H1 (cell line): ENCODE measurements around the gene PC. TPM values are rescaled to one million over a fixed set of nuclear protein-coding genes. Genes with fewer than 3 reads are reported as not detected.
A peak's percentile ranks its signal among the peaks of the same experiment; 100 is the strongest.

Source experiments
- CTCF ChIA-PET: fragments of 300-600 bp; sonication (Branson Sonifier 250); formaldehyde crosslinking; loops from one replicate; lab custom pipeline; 2021; ENCODE audit not compliant: partially characterized antibody; lab: Charles Lee
- POLR2A ChIA-PET: fragments of 300-600 bp; sonication (Branson Sonifier 250); formaldehyde crosslinking; loops from one replicate; lab custom pipeline; 2021; ENCODE audit warnings: inconsistent platforms; ENCODE audit not compliant: partially characterized antibody; lab: Charles Lee
- DNase-seq, 2 experiments: peaks; one replicate each; pipeline versions ENCODE4 v3.0.0 to v3.0.0-alpha.2; 2010 to 2022; ENCODE audit warnings: low spot score in 2 of 2, low read depth in 1 of 2, mixed read lengths in 1 of 2
- FAIRE-seq: peaks from 2 replicates; lab custom pipeline; 2011; peaks lifted over from hg19 to GRCh38; lab: Jason Lieb, UNC
- H2AFZ ChIP-seq: 2 replicates; pipeline ENCODE4 v1.8.1; 2012; ENCODE audit warnings: low read length, inconsistent platforms
- H2AK5ac ChIP-seq: 2 replicates; pipeline ENCODE4 v1.6.1; 2013; ENCODE audit warnings: low read depth, low read length
- H2BK120ac ChIP-seq: replicated peaks from 2 replicates; pipeline ENCODE3; 2013; ENCODE audit warnings: low read depth, low read length, inconsistent platforms
- H2BK12ac ChIP-seq: 2 replicates; pipeline ENCODE4 v1.6.1; 2013; ENCODE audit warnings: low read depth, low read length
- H2BK15ac ChIP-seq: 2 replicates; pipeline ENCODE4 v1.6.1; 2013; ENCODE audit warnings: low read length
- H2BK20ac ChIP-seq: 2 replicates; pipeline ENCODE4 v1.6.1; 2013; ENCODE audit warnings: low read length
- H2BK5ac ChIP-seq: 2 replicates; pipeline ENCODE4 v1.6.1; 2013; ENCODE audit warnings: low read depth, low read length
- H3K14ac ChIP-seq: 2 replicates; pipeline ENCODE4 v1.6.1; 2013; ENCODE audit warnings: inconsistent platforms; ENCODE audit not compliant: insufficient read length
- H3K18ac ChIP-seq: 2 replicates; pipeline ENCODE4 v1.6.1; 2013; ENCODE audit warnings: low read length; ENCODE audit errors: extremely low read depth
- H3K23ac ChIP-seq: 2 replicates; pipeline ENCODE4 v1.6.1; 2013; ENCODE audit warnings: inconsistent platforms; ENCODE audit not compliant: insufficient read length
- H3K23me2 ChIP-seq: 2 replicates; pipeline ENCODE4 v1.6.1; 2013; ENCODE audit warnings: low read depth, low read length
- H3K27ac ChIP-seq: 2 replicates; pipeline ENCODE4 v1.6.1; 2011; ENCODE audit warnings: low read depth, low read length, inconsistent platforms
- H3K27me3 ChIP-seq, 4 experiments: replicated peaks in 1 of 4; 1 replicate in 1 of 4; 2 replicates in 3 of 4; pipeline versions ENCODE4 v1.6.1 to v1.8.1; 2011 to 2013; ENCODE audit warnings: low read length in 3 of 4, mild to moderate bottlenecking in 3 of 4, inconsistent platforms in 2 of 4, mixed read lengths in 2 of 4, moderate library complexity in 1 of 4; ENCODE audit not compliant: control insufficient read depth in 3 of 4, insufficient read depth in 3 of 4; ENCODE audit errors: extremely low read depth in 1 of 4
- H3K36me3 ChIP-seq, 4 experiments: 2 replicates each; pipeline versions ENCODE4 v1.6.1 to v1.8.1; 2011 to 2013; ENCODE audit warnings: mild to moderate bottlenecking in 4 of 4, low read length in 3 of 4, moderate library complexity in 2 of 4, control low read depth in 1 of 4, inconsistent platforms in 1 of 4; ENCODE audit not compliant: insufficient read depth in 4 of 4, control insufficient read depth in 2 of 4
- H3K4ac ChIP-seq: replicated peaks from 2 replicates; pipeline ENCODE3; 2013; ENCODE audit warnings: low read length, low read depth, mixed read lengths, inconsistent platforms; ENCODE audit not compliant: insufficient read length
- H3K4me1 ChIP-seq, 4 experiments: replicated peaks in 1 of 4; 1 replicate in 1 of 4; 2 replicates in 3 of 4; pipeline versions ENCODE4 v1.6.1 to v1.8.1; 2011 to 2013; ENCODE audit warnings: low read length in 3 of 4, inconsistent platforms in 2 of 4, mixed read lengths in 1 of 4; ENCODE audit not compliant: insufficient read depth in 4 of 4, control insufficient read depth in 3 of 4
- H3K4me2 ChIP-seq, 2 experiments: 2 replicates each; pipeline versions ENCODE4 v1.6.1 to v1.8.1; 2011 to 2013; ENCODE audit warnings: low read depth in 2 of 2, low read length in 2 of 2, control low read depth in 1 of 2, inconsistent platforms in 1 of 2, mild to moderate bottlenecking in 1 of 2; ENCODE audit not compliant: insufficient read depth in 1 of 2
- H3K4me3 ChIP-seq, 4 experiments: fragments of 200-600, 300-600 bp in 1 of 4; sonication (generic), shearing (Covaris generic), sonication (Bioruptor Twin) in 1 of 4; 2 replicates each; pipeline versions ENCODE4 v1.5.1 to v1.8.1; 2011 to 2016; ENCODE audit warnings: low read length in 4 of 4, low read depth in 3 of 4, control low read depth in 2 of 4, inconsistent platforms in 2 of 4, mild to moderate bottlenecking in 2 of 4, mixed read lengths in 1 of 4, moderate library complexity in 1 of 4; ENCODE audit not compliant: insufficient read depth in 2 of 4; ENCODE audit errors: extremely low read depth in 1 of 4
- H3K56ac ChIP-seq: replicated peaks from 2 replicates; pipeline ENCODE3; 2013; ENCODE audit warnings: low read depth, mild to moderate bottlenecking, mixed read lengths, low read length, inconsistent platforms; ENCODE audit not compliant: insufficient read length
- H3K79me1 ChIP-seq: 2 replicates; pipeline ENCODE4 v1.6.1; 2013; ENCODE audit warnings: low read depth, low read length, control low read depth
- H3K79me2 ChIP-seq, 2 experiments: 2 replicates each; pipeline versions ENCODE4 v1.6.1 to v1.8.1; 2012 to 2013; ENCODE audit warnings: low read length in 2 of 2, mild to moderate bottlenecking in 2 of 2, inconsistent platforms in 1 of 2; ENCODE audit not compliant: insufficient read depth in 2 of 2, control insufficient read depth in 1 of 2
- H3K9ac ChIP-seq, 4 experiments: replicated peaks in 1 of 4; 1 replicate in 1 of 4; 2 replicates in 3 of 4; pipeline versions ENCODE4 v1.6.1 to v1.8.1; 2011 to 2013; ENCODE audit warnings: low read depth in 3 of 4, low read length in 3 of 4, control low read depth in 2 of 4, mild to moderate bottlenecking in 2 of 4, moderate library complexity in 2 of 4, inconsistent platforms in 1 of 4; ENCODE audit errors: extremely low read depth in 1 of 4
- H3K9me3 ChIP-seq, 2 experiments: 2 replicates each; pipeline versions ENCODE4 v1.6.1 to v1.8.1; 2012 to 2013; ENCODE audit warnings: mild to moderate bottlenecking in 2 of 2, moderate library complexity in 2 of 2, control low read depth in 1 of 2, inconsistent platforms in 1 of 2, low read depth in 1 of 2, low read length in 1 of 2, mixed read lengths in 1 of 2; ENCODE audit not compliant: insufficient read depth in 2 of 2
- H4K20me1 ChIP-seq, 2 experiments: replicated peaks in 1 of 2; 2 replicates each; pipeline versions ENCODE3 to v1.8.1; 2011 to 2013; ENCODE audit warnings: inconsistent platforms in 2 of 2, low read length in 2 of 2, mild to moderate bottlenecking in 1 of 2; ENCODE audit not compliant: insufficient read depth in 2 of 2, control insufficient read depth in 1 of 2
- H4K5ac ChIP-seq: 2 replicates; pipeline ENCODE4 v1.6.1; 2013; ENCODE audit warnings: low read length, low read depth, mixed read lengths, inconsistent platforms; ENCODE audit not compliant: insufficient read length
- H4K8ac ChIP-seq: 2 replicates; pipeline ENCODE4 v1.8.0; 2013; ENCODE audit warnings: mild to moderate bottlenecking, moderate library complexity, low read length, inconsistent platforms; ENCODE audit not compliant: insufficient read depth; ENCODE audit errors: extremely low read depth
- H4K91ac ChIP-seq: replicated peaks from 2 replicates; pipeline ENCODE3; 2013; ENCODE audit warnings: low read length, mixed read lengths, inconsistent platforms; ENCODE audit not compliant: insufficient read length
- BRCA1 ChIP-seq: IDR thresholded peaks from 2 replicates; pipeline ENCODE4 v1.6.1; 2012; ENCODE audit warnings: low read depth, low read length, improper control_type of control experiment
- CHD1 ChIP-seq: IDR thresholded peaks from 2 replicates; pipeline ENCODE4 v1.6.1; 2012; ENCODE audit warnings: low read depth, low read length, improper control_type of control experiment
- EGR1 ChIP-seq: IDR thresholded peaks from 2 replicates; pipeline ENCODE4 v1.6.1; 2011; ENCODE audit warnings: low read depth, low read length, borderline replicate concordance
- GABPA ChIP-seq: IDR thresholded peaks from 2 replicates; pipeline ENCODE4 v1.6.1; 2011; ENCODE audit warnings: mild to moderate bottlenecking, low read length, moderate library complexity, borderline replicate concordance; ENCODE audit not compliant: insufficient read depth
- GTF2F1 ChIP-seq: IDR thresholded peaks from 2 replicates; pipeline ENCODE4 v1.6.1; 2012; ENCODE audit warnings: low read depth, low read length, improper control_type of control experiment, borderline replicate concordance
- KDM4A ChIP-seq: IDR thresholded peaks from one replicate; pipeline ENCODE4 v1.7.1; 2012; ENCODE audit warnings: low read depth, mild to moderate bottlenecking, moderate library complexity, low read length, inconsistent platforms; ENCODE audit not compliant: severe bottlenecking
- NANOG ChIP-seq: IDR thresholded peaks from 2 replicates; pipeline ENCODE4 v1.6.1; 2011; ENCODE audit warnings: low read length, low read depth, mild to moderate bottlenecking, inconsistent platforms; ENCODE audit not compliant: insufficient read depth, poor library complexity, severe bottlenecking
- SAP30 ChIP-seq: fragments of 300-600 bp; sonication (generic); IDR thresholded peaks from 2 replicates; pipeline ENCODE4 v1.7.1; 2012; ENCODE audit warnings: low read length, moderate library complexity, mild to moderate bottlenecking, inconsistent platforms; ENCODE audit not compliant: insufficient read depth, insufficient replicate concordance
- SIX5 ChIP-seq: IDR thresholded peaks from 2 replicates; pipeline ENCODE4 v1.6.1; 2011; ENCODE audit warnings: mild to moderate bottlenecking, low read depth, low read length
- SRF ChIP-seq: IDR thresholded peaks from 2 replicates; pipeline ENCODE4 v1.6.1; 2011; ENCODE audit warnings: mild to moderate bottlenecking, low read depth, low read length, moderate library complexity
- SUZ12 ChIP-seq: fragments of 200-600 bp; sonication (generic); IDR thresholded peaks from 2 replicates; pipeline ENCODE4 v1.6.1; 2012; ENCODE audit warnings: mild to moderate bottlenecking, inconsistent platforms, low read length, moderate library complexity, mixed read lengths
- TAF7 ChIP-seq: optimal IDR thresholded peaks from 2 replicates; pipeline ENCODE3; 2011; ENCODE audit warnings: low read depth, mild to moderate bottlenecking, inconsistent platforms, low read length, moderate library complexity, borderline replicate concordance
- WGBS, 2 experiments: shearing (Covaris generic) in 1 of 2; methylation state at CpG; one replicate each; pipeline versions ENCODE4 v1.1.6 to v1.1.7; 2013 to 2015; ENCODE audit warnings: low lambda C conversion rate in 2 of 2, mixed read lengths in 2 of 2, inconsistent platforms in 1 of 2, low coverage in 1 of 2, missing lambda C conversion rate in 1 of 2; ENCODE audit not compliant: insufficient replicate concordance in 2 of 2, insufficient coverage in 1 of 2, insufficient read length in 1 of 2; ENCODE audit errors: extremely low coverage in 1 of 2, missing lambda C conversion rate in 1 of 2; 5-methylcytosine and 5-hydroxymethylcytosine counted together
- polyA plus RNA-seq, 7 experiments: library from polyadenylated mRNA; depleted of rRNA in 3 of 7; stranded (reverse) in 5 of 7; unstranded in 2 of 7; fragments of >200 nt in 5 of 7; fragments of 200-250 nt in 2 of 7; gene quantifications; 1 replicate in 5 of 7; 2 replicates in 1 of 7; 4 replicates in 1 of 7; pipeline versions ENCODE4 v1.2.1 to v1.2.3, GENCODE V29; 2011 to 2013; ENCODE audit warnings: missing spikeins in 2 of 7, mixed read lengths in 2 of 7
- total RNA-seq: library from RNA; stranded (reverse); fragmentation: NEBNext Ultra II Directional; extraction: Animal tissue kit (Norgen Biotek cat#: 25700); gene quantifications from 2 replicates; pipeline ENCODE4 v1.2.1, GENCODE V29; 2021
- TF ChIP-seq, protein P1 (sequence below): IDR thresholded peaks from 2 replicates; pipeline ENCODE4 v1.6.1; 2012; ENCODE audit warnings: inconsistent platforms

The PC gene
- total and polyA plus RNA-seq, 2 of the 8 experiments (the other 6 are each of a cell fraction or from before 2014, with no cell fraction given) = 11.5 to 27.5 TPM

GRCh38 chr11:66904981-66905521 lies 53.1 kb downstream of the PC start:
- Histone ChIP-seq H3K14ac (no peak overlapping the region), H3K36me3 (no peaks in the 10 kb centered on the region), H4K91ac (peak overlapping the region; percentile 38), H2AFZ (no peak overlapping the region), H3K4me3 (no peak overlapping the region), H3K9ac (no peak overlapping the region), H3K23ac (no peak overlapping the region), H3K56ac (no peak overlapping the region), H3K27me3 (no peaks in the 10 kb centered on the region), H3K79me1 (no peaks in the 10 kb centered on the region; the same call in 1 of the 2 replicates), H4K5ac (no peak overlapping the region), H4K20me1 (no peaks in the 10 kb centered on the region), H3K18ac (no peak overlapping the region; the same call in 1 of the 2 replicates), H2BK20ac (peak overlapping the region; percentile 23; the same call in 1 of the 2 replicates), H2AK5ac (no peak overlapping the region), H2BK12ac (peak overlapping the region; percentile 29; the same call in 1 of the 2 replicates), H3K4me1 (peaks cover 2 to 21% (median 13%) of the 10 kb centered on the region in 4 experiments), H2BK15ac (0 out of 2 replicates have a peak overlapping the region, but pooled peaks have one; percentile 2), H3K27ac (no peak overlapping the region), H3K79me2 (no peaks in the 10 kb centered on the region), H3K4ac (peak overlapping the region; percentile 57), H2BK120ac (no peak overlapping the region), H2BK5ac (0 out of 2 replicates have a peak overlapping the region, but pooled peaks have one; percentile 68), H4K8ac (no peak overlapping the region), H3K23me2 (no peaks in the 10 kb centered on the region), H3K4me2 (no peak overlapping the region), H3K9me3 (no peaks in the 10 kb centered on the region)
- ChIA-PET POLR2A (interaction anchor here (1.1 kb wide), 1 partner anchor 406 kb away, joined by 4 read pairs; no protein-coding TSS in a partner anchor), CTCF (interaction anchor here (1.0 to 5.2 kb wide), 2 partner anchors 12 to 27 kb away, joined by 3 to 27 read pairs; no protein-coding TSS in a partner anchor)
- DNase-seq (no peak), FAIRE-seq (no peak)
- 85% methylated on average over 8 of the region's 8 CpGs; no CpG with 5 or more reads in 1 of the 2 experiments for WGBS, 2 experiments
- TF ChIP-seq SUZ12 (no peak), NANOG (no peak), GTF2F1 (no peak), TAF7 (no peak), GABPA (no peak), BRCA1 (no peak), SRF (no peak), SIX5 (no peak), SAP30 (no peak), CHD1 (no peak), KDM4A (no peak), EGR1 (no peak)
- TF ChIP-seq, protein P1, sequence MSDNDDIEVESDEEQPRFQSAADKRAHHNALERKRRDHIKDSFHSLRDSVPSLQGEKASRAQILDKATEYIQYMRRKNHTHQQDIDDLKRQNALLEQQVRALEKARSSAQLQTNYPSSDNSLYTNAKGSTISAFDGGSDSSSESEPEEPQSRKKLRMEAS = no peak
